H1 (cell line): ENCODE measurements around the gene FKRP. TPM values are rescaled to one million over a fixed set of nuclear protein-coding genes. Genes with fewer than 3 reads are reported as not detected.

Experiments
- CTCF ChIA-PET: fragments of 300-600 bp; sonication (Branson Sonifier 250); formaldehyde crosslinking; loops from one replicate; lab custom pipeline; 2021; ENCODE audit not compliant: partially characterized antibody; lab: Charles Lee
- POLR2A ChIA-PET: fragments of 300-600 bp; sonication (Branson Sonifier 250); formaldehyde crosslinking; loops from one replicate; lab custom pipeline; 2021; ENCODE audit warnings: inconsistent platforms; ENCODE audit not compliant: partially characterized antibody; lab: Charles Lee
- DNase-seq, 2 experiments: peaks; one replicate each; pipeline versions ENCODE4 v3.0.0 to v3.0.0-alpha.2; 2010 to 2022; ENCODE audit warnings: low spot score in 2 of 2, low read depth in 1 of 2, mixed read lengths in 1 of 2
- FAIRE-seq: peaks from 2 replicates; lab custom pipeline; 2011; peaks lifted over from hg19 to GRCh38; lab: Jason Lieb, UNC
- H2AFZ ChIP-seq: 2 replicates; pipeline ENCODE4 v1.8.1; 2012; ENCODE audit warnings: low read length, inconsistent platforms
- H2AK5ac ChIP-seq: 2 replicates; pipeline ENCODE4 v1.6.1; 2013; ENCODE audit warnings: low read depth, low read length
- H2BK120ac ChIP-seq: replicated peaks from 2 replicates; pipeline ENCODE3; 2013; ENCODE audit warnings: low read depth, low read length, inconsistent platforms
- H2BK12ac ChIP-seq: 2 replicates; pipeline ENCODE4 v1.6.1; 2013; ENCODE audit warnings: low read depth, low read length
- H2BK15ac ChIP-seq: 2 replicates; pipeline ENCODE4 v1.6.1; 2013; ENCODE audit warnings: low read length
- H2BK20ac ChIP-seq: 2 replicates; pipeline ENCODE4 v1.6.1; 2013; ENCODE audit warnings: low read length
- H2BK5ac ChIP-seq: 2 replicates; pipeline ENCODE4 v1.6.1; 2013; ENCODE audit warnings: low read depth, low read length
- H3K14ac ChIP-seq: 2 replicates; pipeline ENCODE4 v1.6.1; 2013; ENCODE audit warnings: inconsistent platforms; ENCODE audit not compliant: insufficient read length
- H3K18ac ChIP-seq: 2 replicates; pipeline ENCODE4 v1.6.1; 2013; ENCODE audit warnings: low read length; ENCODE audit errors: extremely low read depth
- H3K23ac ChIP-seq: 2 replicates; pipeline ENCODE4 v1.6.1; 2013; ENCODE audit warnings: inconsistent platforms; ENCODE audit not compliant: insufficient read length
- H3K23me2 ChIP-seq: 2 replicates; pipeline ENCODE4 v1.6.1; 2013; ENCODE audit warnings: low read depth, low read length
- H3K27ac ChIP-seq: 2 replicates; pipeline ENCODE4 v1.6.1; 2011; ENCODE audit warnings: low read depth, low read length, inconsistent platforms
- H3K27me3 ChIP-seq, 4 experiments: replicated peaks in 1 of 4; 1 replicate in 1 of 4; 2 replicates in 3 of 4; pipeline versions ENCODE4 v1.6.1 to v1.8.1; 2011 to 2013; ENCODE audit warnings: low read length in 3 of 4, mild to moderate bottlenecking in 3 of 4, inconsistent platforms in 2 of 4, mixed read lengths in 2 of 4, moderate library complexity in 1 of 4; ENCODE audit not compliant: control insufficient read depth in 3 of 4, insufficient read depth in 3 of 4; ENCODE audit errors: extremely low read depth in 1 of 4
- H3K36me3 ChIP-seq, 4 experiments: 2 replicates each; pipeline versions ENCODE4 v1.6.1 to v1.8.1; 2011 to 2013; ENCODE audit warnings: mild to moderate bottlenecking in 4 of 4, low read length in 3 of 4, moderate library complexity in 2 of 4, control low read depth in 1 of 4, inconsistent platforms in 1 of 4; ENCODE audit not compliant: insufficient read depth in 4 of 4, control insufficient read depth in 2 of 4
- H3K4ac ChIP-seq: replicated peaks from 2 replicates; pipeline ENCODE3; 2013; ENCODE audit warnings: low read length, low read depth, mixed read lengths, inconsistent platforms; ENCODE audit not compliant: insufficient read length
- H3K4me1 ChIP-seq, 4 experiments: replicated peaks in 1 of 4; 1 replicate in 1 of 4; 2 replicates in 3 of 4; pipeline versions ENCODE4 v1.6.1 to v1.8.1; 2011 to 2013; ENCODE audit warnings: low read length in 3 of 4, inconsistent platforms in 2 of 4, mixed read lengths in 1 of 4; ENCODE audit not compliant: insufficient read depth in 4 of 4, control insufficient read depth in 3 of 4
- H3K4me2 ChIP-seq, 2 experiments: 2 replicates each; pipeline versions ENCODE4 v1.6.1 to v1.8.1; 2011 to 2013; ENCODE audit warnings: low read depth in 2 of 2, low read length in 2 of 2, control low read depth in 1 of 2, inconsistent platforms in 1 of 2, mild to moderate bottlenecking in 1 of 2; ENCODE audit not compliant: insufficient read depth in 1 of 2
- H3K4me3 ChIP-seq, 4 experiments: fragments of 200-600, 300-600 bp in 1 of 4; sonication (generic), shearing (Covaris generic), sonication (Bioruptor Twin) in 1 of 4; 2 replicates each; pipeline versions ENCODE4 v1.5.1 to v1.8.1; 2011 to 2016; ENCODE audit warnings: low read length in 4 of 4, low read depth in 3 of 4, control low read depth in 2 of 4, inconsistent platforms in 2 of 4, mild to moderate bottlenecking in 2 of 4, mixed read lengths in 1 of 4, moderate library complexity in 1 of 4; ENCODE audit not compliant: insufficient read depth in 2 of 4; ENCODE audit errors: extremely low read depth in 1 of 4
- H3K56ac ChIP-seq: replicated peaks from 2 replicates; pipeline ENCODE3; 2013; ENCODE audit warnings: low read depth, mild to moderate bottlenecking, mixed read lengths, low read length, inconsistent platforms; ENCODE audit not compliant: insufficient read length
- H3K79me1 ChIP-seq: 2 replicates; pipeline ENCODE4 v1.6.1; 2013; ENCODE audit warnings: low read depth, low read length, control low read depth
- H3K79me2 ChIP-seq, 2 experiments: 2 replicates each; pipeline versions ENCODE4 v1.6.1 to v1.8.1; 2012 to 2013; ENCODE audit warnings: low read length in 2 of 2, mild to moderate bottlenecking in 2 of 2, inconsistent platforms in 1 of 2; ENCODE audit not compliant: insufficient read depth in 2 of 2, control insufficient read depth in 1 of 2
- H3K9ac ChIP-seq, 4 experiments: replicated peaks in 1 of 4; 1 replicate in 1 of 4; 2 replicates in 3 of 4; pipeline versions ENCODE4 v1.6.1 to v1.8.1; 2011 to 2013; ENCODE audit warnings: low read depth in 3 of 4, low read length in 3 of 4, control low read depth in 2 of 4, mild to moderate bottlenecking in 2 of 4, moderate library complexity in 2 of 4, inconsistent platforms in 1 of 4; ENCODE audit errors: extremely low read depth in 1 of 4
- H3K9me3 ChIP-seq, 2 experiments: 2 replicates each; pipeline versions ENCODE4 v1.6.1 to v1.8.1; 2012 to 2013; ENCODE audit warnings: mild to moderate bottlenecking in 2 of 2, moderate library complexity in 2 of 2, control low read depth in 1 of 2, inconsistent platforms in 1 of 2, low read depth in 1 of 2, low read length in 1 of 2, mixed read lengths in 1 of 2; ENCODE audit not compliant: insufficient read depth in 2 of 2
- H4K20me1 ChIP-seq, 2 experiments: replicated peaks in 1 of 2; 2 replicates each; pipeline versions ENCODE3 to v1.8.1; 2011 to 2013; ENCODE audit warnings: inconsistent platforms in 2 of 2, low read length in 2 of 2, mild to moderate bottlenecking in 1 of 2; ENCODE audit not compliant: insufficient read depth in 2 of 2, control insufficient read depth in 1 of 2
- H4K5ac ChIP-seq: 2 replicates; pipeline ENCODE4 v1.6.1; 2013; ENCODE audit warnings: low read length, low read depth, mixed read lengths, inconsistent platforms; ENCODE audit not compliant: insufficient read length
- H4K8ac ChIP-seq: 2 replicates; pipeline ENCODE4 v1.8.0; 2013; ENCODE audit warnings: mild to moderate bottlenecking, moderate library complexity, low read length, inconsistent platforms; ENCODE audit not compliant: insufficient read depth; ENCODE audit errors: extremely low read depth
- H4K91ac ChIP-seq: replicated peaks from 2 replicates; pipeline ENCODE3; 2013; ENCODE audit warnings: low read length, mixed read lengths, inconsistent platforms; ENCODE audit not compliant: insufficient read length
- CTCF ChIP-seq, 3 experiments: IDR thresholded peaks; 1 replicate in 2 of 3; 2 replicates in 1 of 3; pipeline versions ENCODE4 v1.5.1 to v1.6.1; 2011; ENCODE audit warnings: low read length in 3 of 3, mild to moderate bottlenecking in 3 of 3, inconsistent platforms in 2 of 3, low read depth in 1 of 3, moderate library complexity in 1 of 3; ENCODE audit not compliant: insufficient read depth in 1 of 3; ENCODE audit errors: control extremely low read depth in 1 of 3
- POLR2A ChIP-seq, 2 experiments: IDR thresholded peaks; 1 replicate in 1 of 2; 2 replicates in 1 of 2; pipeline ENCODE4 v1.6.1; 2011; ENCODE audit warnings: low read depth in 2 of 2, low read length in 2 of 2, mild to moderate bottlenecking in 2 of 2; ENCODE audit errors: control extremely low read depth in 1 of 2
- POLR2AphosphoS5 ChIP-seq: IDR thresholded peaks from 2 replicates; pipeline ENCODE4 v1.6.1; 2011; ENCODE audit warnings: low read depth, low read length
- RNF2 ChIP-seq: fragments of 200-900, 300-1000 bp; sonication (generic); IDR thresholded peaks from 2 replicates; pipeline ENCODE4 v1.7.1; 2016; ENCODE audit warnings: borderline replicate concordance, low read depth, mild to moderate bottlenecking, antibody characterized with exemption, low read length; ENCODE audit not compliant: poor library complexity, severe bottlenecking; ENCODE audit errors: missing control alignments
- TAF1 ChIP-seq: IDR thresholded peaks from 2 replicates; pipeline ENCODE4 v1.6.1; 2011; ENCODE audit warnings: mild to moderate bottlenecking, low read depth, low read length
- TAF7 ChIP-seq: optimal IDR thresholded peaks from 2 replicates; pipeline ENCODE3; 2011; ENCODE audit warnings: low read depth, mild to moderate bottlenecking, inconsistent platforms, low read length, moderate library complexity, borderline replicate concordance
- WGBS, 2 experiments: shearing (Covaris generic) in 1 of 2; methylation state at CpG; one replicate each; pipeline versions ENCODE4 v1.1.6 to v1.1.7; 2013 to 2015; ENCODE audit warnings: low lambda C conversion rate in 2 of 2, mixed read lengths in 2 of 2, inconsistent platforms in 1 of 2, low coverage in 1 of 2, missing lambda C conversion rate in 1 of 2; ENCODE audit not compliant: insufficient replicate concordance in 2 of 2, insufficient coverage in 1 of 2, insufficient read length in 1 of 2; ENCODE audit errors: extremely low coverage in 1 of 2, missing lambda C conversion rate in 1 of 2; 5-methylcytosine and 5-hydroxymethylcytosine counted together
- polyA plus RNA-seq, 7 experiments: library from polyadenylated mRNA; depleted of rRNA in 3 of 7; stranded (reverse) in 5 of 7; unstranded in 2 of 7; fragments of >200 nt in 5 of 7; fragments of 200-250 nt in 2 of 7; gene quantifications; 1 replicate in 5 of 7; 2 replicates in 1 of 7; 4 replicates in 1 of 7; pipeline versions ENCODE4 v1.2.1 to v1.2.3, GENCODE V29; 2011 to 2013; ENCODE audit warnings: missing spikeins in 2 of 7, mixed read lengths in 2 of 7
- total RNA-seq: library from RNA; stranded (reverse); fragmentation: NEBNext Ultra II Directional; extraction: Animal tissue kit (Norgen Biotek cat#: 25700); gene quantifications from 2 replicates; pipeline ENCODE4 v1.2.1, GENCODE V29; 2021

Gene FKRP
- total and polyA plus RNA-seq, 2 of the 8 experiments (the other 6 are each of a cell fraction or from before 2014, with no cell fraction given), result 17.1 to 24.4 TPM

- Histone ChIP-seq H2BK20ac (no peak overlapping the region), H2AK5ac (no peak overlapping the region), H3K18ac (no peak overlapping the region), H3K14ac (no peak overlapping the region), H3K9me3 (no peaks in the 10 kb centered on the region), H3K27ac (no peak overlapping the region), H3K23me2 (no peaks in the 10 kb centered on the region), H3K4me2 (no peak overlapping the region), H4K5ac (no peak overlapping the region), H3K9ac (no peak overlapping the region), H2BK5ac (no peak overlapping the region; the same call in 1 of the 2 replicates), H3K36me3 (peaks cover 42 to 75% (median 64%) of the 10 kb centered on the region in 4 experiments), H3K79me1 (peaks cover 8% of the 10 kb centered on the region), H2AFZ (no peak overlapping the region), H3K4ac (no peak overlapping the region), H4K20me1 (peaks cover 26 to 55% of the 10 kb centered on the region in 2 experiments), H3K4me3 (no peak overlapping the region), H3K27me3 (no peaks in the 10 kb centered on the region), H3K79me2 (peaks cover 0 to 16% of the 10 kb centered on the region in 2 experiments; a peak in 2 of 4 replicates), H2BK12ac (no peak overlapping the region), H3K56ac (no peak overlapping the region), H3K4me1 (peaks cover 0 to 3% (median 0%) of the 10 kb centered on the region in 4 experiments; a peak in 4 of 7 replicates), H2BK15ac (no peak overlapping the region), H4K91ac (no peak overlapping the region), H3K23ac (no peak overlapping the region), H2BK120ac (no peak overlapping the region), H4K8ac (peak overlapping the region; percentile 59)
- ChIA-PET CTCF (interaction anchor here (0.7 to 15.8 kb wide), 22 partner anchors 10 to 113 kb away, joined by 3 to 188 read pairs (median 4); no protein-coding TSS in a partner anchor), POLR2A (interaction anchor here (0.7 to 4.2 kb wide), 8 partner anchors 9 to 133 kb away, joined by 3 to 26 read pairs (median 4); partner anchors contain the start of gene PRKD2)
- 87% methylated on average over 10 of the region's 14 CpGs; no CpG with 5 or more reads in 1 of the 2 experiments for WGBS, 2 experiments
- DNase-seq (no peak), FAIRE-seq (no peak)
- TF ChIP-seq POLR2AphosphoS5 (no peak), RNF2 (no peak), CTCF (IDR thresholded peaks at IDR 0.05; ENCODE audit: control extremely low read depth in 1 of 3, insufficient read depth in 1 of 3, low read depth in 1 of 3, low read length in 3 of 3) (no peak), POLR2A (IDR thresholded peaks at IDR 0.05; ENCODE audit: control extremely low read depth in 1 of 2, low read depth in 2 of 2, low read length in 2 of 2) (no peak), TAF7 (no peak), TAF1 (no peak)
Measured at GRCh38 chr19:46728208-46728607, 17.6 kb upstream of the FKRP start.
